ENCODE results near the gene XPA. TPM values are rescaled to one million over a fixed set of nuclear protein-coding genes. Genes with fewer than 3 reads are reported as not detected.

Gene XPA
- total RNA-seq (2021; fragmentation: NEBNext Ultra II Directional; extraction: Animal tissue kit (Norgen Biotek cat#: 25700)) = 2.6 and 3.1 TPM in 2 replicates
- 0.17 and 0.24 TPM in 2 replicates for polyA plus RNA-seq (2011; rRNA removed)
- polyA plus RNA-seq (2011; cell fraction: cytosol; rRNA removed) = 0.74 TPM
- 0.40 TPM for polyA plus RNA-seq (2011; cell fraction: nucleus; rRNA removed)
- 1.9 to 3.1 TPM (median 2.6 TPM) in 4 replicates for polyA plus RNA-seq (2012, experiment 1 of 2)
- polyA plus RNA-seq (2012, experiment 2 of 2) = 0.64 TPM
- 5.1 TPM for polyA plus RNA-seq (2013, experiment 1 of 2)
- polyA plus RNA-seq (2013, experiment 2 of 2) = 4.8 TPM
- polyA minus RNA-seq (2011; rRNA and poly(A)+ RNA removed) = 0.19 and 0.32 TPM in 2 replicates
- polyA minus RNA-seq (2011; cell fraction: cytosol; rRNA and poly(A)+ RNA removed) = not detected
- polyA minus RNA-seq (2011; cell fraction: nucleus; rRNA and poly(A)+ RNA removed) = 1.00 TPM
- long read RNA-seq, experiment 1, partial matches to known transcripts = 1 of 2 reads
- long read RNA-seq, experiment 1, other reads (novel, unspliced or antisense) = 0 of 2 reads
- long read RNA-seq, experiment 2, partial matches to known transcripts = 0 of 2 reads
- long read RNA-seq, experiment 2, other reads (novel, unspliced or antisense) = 2 of 2 reads

DNA sequence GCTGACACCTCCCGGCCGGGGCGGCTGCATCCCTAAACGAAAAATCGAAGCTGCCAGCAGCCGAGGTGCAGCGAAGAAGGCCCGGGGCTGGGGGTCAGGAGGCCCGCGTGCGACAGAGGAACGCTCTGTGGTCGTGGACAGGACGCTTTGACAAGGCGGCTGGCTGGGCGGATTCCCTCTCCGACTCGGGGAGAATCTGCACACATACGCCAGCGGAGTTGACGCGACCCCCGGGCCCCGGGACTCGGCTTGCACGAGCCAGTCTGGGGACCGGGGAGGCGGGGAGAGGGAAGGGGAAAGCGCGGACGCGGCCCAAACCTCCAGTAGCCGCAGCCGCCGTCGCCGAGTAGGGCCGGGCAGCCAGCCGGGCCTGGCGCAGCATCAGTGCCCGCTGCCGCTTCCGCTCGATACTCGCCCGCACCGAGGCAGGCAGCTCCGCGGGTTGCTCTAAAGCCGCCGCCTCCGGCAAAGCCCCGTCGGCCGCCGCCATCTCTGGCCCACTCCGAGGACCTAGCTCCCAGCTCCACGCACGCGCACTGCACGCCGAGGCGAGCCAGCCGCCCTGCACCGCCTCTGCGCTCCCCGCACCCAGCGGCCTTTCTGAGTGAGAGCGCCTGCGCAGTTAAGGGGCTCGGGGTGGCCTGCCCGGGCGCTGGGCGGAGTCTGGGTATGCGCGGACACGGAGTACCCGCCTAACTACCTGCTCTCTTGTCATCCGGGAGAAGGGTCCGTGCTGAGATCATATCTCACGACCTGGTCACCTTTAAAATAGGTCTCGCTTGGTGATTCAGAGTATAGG is at the start of gene XPA:
Gene XPA, minus strand, starts transcription at position 538 of the 799 bp plus-strand sequence. Its CDS starts 48 bp downstream, at position 490.
- peak; percentile 70 to 96 for DNase-seq (ENCODE audit: low read depth in 1 of 2, low spot score in 2 of 2)
- no peak within 1 kb of the TSS for H3K14ac ChIP-seq (ENCODE audit: insufficient read length)
- H3K9ac ChIP-seq (replicated peaks in 1 of 4; ENCODE audit: extremely low read depth in 1 of 4, low read depth in 3 of 4, low read length in 3 of 4) = peak within 1 kb of the TSS in 3 of 4 experiments; percentile 46 to 59 (median 51); a peak in 6 of 7 replicates
- H2AK5ac ChIP-seq (ENCODE audit: low read depth, low read length) = no peak within 1 kb of the TSS
- peak within 1 kb of the TSS; percentile 88; the same call in 1 of the 2 replicates for H3K18ac ChIP-seq (ENCODE audit: extremely low read depth, low read length)
- peak within 1 kb of the TSS; percentile 76 to 82 for H3K4me2 ChIP-seq (ENCODE audit: insufficient read depth in 1 of 2, low read depth in 2 of 2, low read length in 2 of 2)
- H3K56ac ChIP-seq (replicated peaks; ENCODE audit: insufficient read length, low read depth, low read length) = no peak within 1 kb of the TSS
- peaks cover 0 to 2% of the 10 kb centered on the region in 2 experiments for H4K20me1 ChIP-seq (replicated peaks in 1 of 2; ENCODE audit: control insufficient read depth in 1 of 2, insufficient read depth in 2 of 2, low read length in 2 of 2)
- no peak within 1 kb of the TSS; the same call in 1 of the 2 replicates for H2BK5ac ChIP-seq (ENCODE audit: low read depth, low read length)
- peak within 1 kb of the TSS; percentile 67 for H4K5ac ChIP-seq (ENCODE audit: insufficient read length, low read depth, low read length)
- 2% methylated on average over 55 of the region's 82 CpGs; no CpG with 5 or more reads in 1 of the 2 experiments for WGBS, 2 experiments (ENCODE audit: extremely low coverage in 1 of 2, insufficient coverage in 1 of 2, insufficient read length in 1 of 2, insufficient replicate concordance in 2 of 2, low coverage in 1 of 2, low lambda C conversion rate in 2 of 2, missing lambda C conversion rate in 1 of 2)
- peaks cover 0 to 4% (median 1%) of the 10 kb centered on the region in 4 experiments; a peak in 2 of 7 replicates for H3K4me1 ChIP-seq (replicated peaks in 1 of 4; ENCODE audit: control insufficient read depth in 3 of 4, insufficient read depth in 4 of 4, low read length in 3 of 4)
- H3K36me3 ChIP-seq (ENCODE audit: control insufficient read depth in 2 of 4, insufficient read depth in 4 of 4, low read length in 3 of 4) = no peaks in the 10 kb centered on the region
- no peak within 1 kb of the TSS for H2BK15ac ChIP-seq (ENCODE audit: low read length)
- no peaks in the 10 kb centered on the region for H3K79me1 ChIP-seq (ENCODE audit: low read depth, low read length)
- FAIRE-seq = no peak
- ChIA-PET POLR2A (ENCODE audit: partially characterized antibody) (interaction anchor here (0.6 to 2.2 kb wide), 7 partner anchors 8 to 39 kb away, joined by 3 to 8 read pairs (median 4); no protein-coding TSS in a partner anchor), CTCF (ENCODE audit: partially characterized antibody) (interaction anchor here (1.2 to 3.5 kb wide), 2 partner anchors 135 to 204 kb away, joined by 3 to 17 read pairs; no protein-coding TSS in a partner anchor)
- H2BK20ac ChIP-seq (ENCODE audit: low read length) = no peak within 1 kb of the TSS
- H3K79me2 ChIP-seq (ENCODE audit: control insufficient read depth in 1 of 2, insufficient read depth in 2 of 2, low read length in 2 of 2) = no peaks in the 10 kb centered on the region
- H3K27me3 ChIP-seq (replicated peaks in 1 of 4; ENCODE audit: control insufficient read depth in 3 of 4, extremely low read depth in 1 of 4, insufficient read depth in 3 of 4, low read length in 3 of 4) = peaks cover 0 to 15% (median 11%) of the 10 kb centered on the region in 4 experiments; a peak in 6 of 7 replicates
- no peaks in the 10 kb centered on the region for H3K9me3 ChIP-seq (ENCODE audit: insufficient read depth in 2 of 2, low read depth in 1 of 2, low read length in 1 of 2)
- no peak within 1 kb of the TSS; the same call in 1 of the 2 replicates for H3K27ac ChIP-seq (ENCODE audit: low read depth, low read length)
- H3K4me3 ChIP-seq (ENCODE audit: extremely low read depth in 1 of 4, insufficient read depth in 2 of 4, low read depth in 3 of 4, low read length in 4 of 4) = peak within 1 kb of the TSS; percentile 64 to 80 (median 74)
- H3K4ac ChIP-seq (replicated peaks; ENCODE audit: insufficient read length, low read depth, low read length) = peak within 1 kb of the TSS; percentile 8
- peak within 1 kb of the TSS; percentile 57; the same call in 1 of the 2 replicates for H4K8ac ChIP-seq (ENCODE audit: extremely low read depth, insufficient read depth, low read length)
- H2AFZ ChIP-seq (ENCODE audit: low read length) = peak within 1 kb of the TSS; percentile 94
- H3K23ac ChIP-seq (ENCODE audit: insufficient read length) = no peak within 1 kb of the TSS
- H3K23me2 ChIP-seq (ENCODE audit: low read depth, low read length) = peaks cover 9% of the 10 kb centered on the region; the same call in 1 of the 2 replicates
- no peak within 1 kb of the TSS; the same call in 1 of the 2 replicates for H2BK12ac ChIP-seq (ENCODE audit: low read depth, low read length)
- H2BK120ac ChIP-seq (replicated peaks; ENCODE audit: low read depth, low read length) = no peak within 1 kb of the TSS
- H4K91ac ChIP-seq (replicated peaks; ENCODE audit: insufficient read length, low read length) = peak within 1 kb of the TSS; percentile 87
- TF ChIP-seq KDM5A (IDR thresholded peaks at IDR 0.05; ENCODE audit: low read length) (no peak), NANOG (IDR thresholded peaks at IDR 0.05; ENCODE audit: insufficient read depth, low read depth, low read length, poor library complexity, severe bottlenecking) (no peak), BCL11A (IDR thresholded peaks at IDR 0.05; ENCODE audit: low read depth in 2 of 2, low read length in 2 of 2) (no peak), JUN (IDR thresholded peaks at IDR 0.05; ENCODE audit: low read depth, low read length) (no peak), EP300 (IDR thresholded peaks at IDR 0.05; ENCODE audit: borderline replicate concordance in 1 of 2, low read depth in 2 of 2, low read length in 2 of 2) (no peak)
- TF ChIP-seq, protein P1, sequence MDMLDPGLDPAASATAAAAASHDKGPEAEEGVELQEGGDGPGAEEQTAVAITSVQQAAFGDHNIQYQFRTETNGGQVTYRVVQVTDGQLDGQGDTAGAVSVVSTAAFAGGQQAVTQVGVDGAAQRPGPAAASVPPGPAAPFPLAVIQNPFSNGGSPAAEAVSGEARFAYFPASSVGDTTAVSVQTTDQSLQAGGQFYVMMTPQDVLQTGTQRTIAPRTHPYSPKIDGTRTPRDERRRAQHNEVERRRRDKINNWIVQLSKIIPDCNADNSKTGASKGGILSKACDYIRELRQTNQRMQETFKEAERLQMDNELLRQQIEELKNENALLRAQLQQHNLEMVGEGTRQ (IDR thresholded peaks at IDR 0.05; ENCODE audit: low read length) = no peak
